Lower lobe of right lung (tissue), 2 donors: Measurements from ENCODE around the gene ADSL. TPM values are rescaled to one million over a fixed set of nuclear protein-coding genes. Genes with fewer than 3 reads are reported as not detected.

Source experiments
- ATAC-seq, 2 donors: fragments of 200-7000 bp; cut with Tn5 transposase; one replicate each; pipeline ENCODE4 v1.9.1; 2020 to 2022; ENCODE audit warnings: mild to moderate bottlenecking in 2 of 2, moderate library complexity in 2 of 2
- DNase-seq: peaks from one replicate; pipeline ENCODE4 v3.0.0-alpha.2; 2020
- H3K27ac ChIP-seq: fragments of 200-600 bp; one replicate; pipeline ENCODE4 v1.8.0; 2022
- H3K27me3 ChIP-seq: fragments of 200-600 bp; one replicate; pipeline ENCODE4 v1.8.0; 2022; ENCODE audit warnings: low read depth
- H3K36me3 ChIP-seq: fragments of 200-600 bp; one replicate; pipeline ENCODE4 v1.8.0; 2022; ENCODE audit warnings: mild to moderate bottlenecking
- H3K4me1 ChIP-seq: fragments of 200-600 bp; one replicate; pipeline ENCODE4 v1.8.0; 2022
- H3K4me3 ChIP-seq: fragments of 200-600 bp; one replicate; pipeline ENCODE4 v1.8.0; 2022; ENCODE audit warnings: mild to moderate bottlenecking
- H3K9me3 ChIP-seq: fragments of 200-600 bp; one replicate; pipeline ENCODE4 v1.8.0; 2022
- CTCF ChIP-seq: fragments of 200-600 bp; IDR thresholded peaks from one replicate; pipeline ENCODE4 v1.8.0; 2022; ENCODE audit warnings: antibody characterized with exemption, mild to moderate bottlenecking
- intact Hi-C: fragments of 100-400 bp; cut with DNase I; formaldehyde crosslinking; loops from one replicate; pipeline ENCODE4 v1.11.0; 2022
- total RNA-seq: library from RNA; stranded (reverse); fragmentation: NEBNext Ultra II Directional; extraction: Animal tissue kit (Norgen Biotek cat#: 25700); gene quantifications from one replicate; pipeline ENCODE4 v1.2.1, GENCODE V29; 2021
- donor health status: DM: no; HTN: yes; CAD: no; lungs with severe emphysema.

Gene ADSL
- total RNA-seq, 1 donor from 2014 or later = 38.1 TPM

- no peaks in the 10 kb centered on the region for H3K9me3 ChIP-seq
- H3K4me3 ChIP-seq = no peak overlapping the region
- no peaks in the 10 kb centered on the region for H3K27me3 ChIP-seq
- H3K4me1 ChIP-seq = peaks cover 13% of the 10 kb centered on the region
- no peak for TF ChIP-seq CTCF
- no peak overlapping the region for H3K27ac ChIP-seq
- intact Hi-C loops = no loop called here
- ATAC-seq (no peak), DNase-seq (no peak)
- peaks cover 18% of the 10 kb centered on the region for H3K36me3 ChIP-seq
These were observed 11.4 kb upstream of the ADSL start for GRCh38 chr22:40334899-40335298.

GRCh38 chr22:40335358-40335757 lies 10.9 kb upstream of the ADSL start:
- no peak overlapping the region for H3K27ac ChIP-seq
- H3K36me3 ChIP-seq = peaks cover 18% of the 10 kb centered on the region
- H3K4me3 ChIP-seq = no peak overlapping the region
- H3K27me3 ChIP-seq = no peaks in the 10 kb centered on the region
- DNase-seq (no peak), ATAC-seq (no peak)
- intact Hi-C loops = no loop called here
- no peaks in the 10 kb centered on the region for H3K9me3 ChIP-seq
- TF ChIP-seq CTCF = no peak
- H3K4me1 ChIP-seq = peaks cover 13% of the 10 kb centered on the region

GRCh38 chr22:40340044-40340443 lies 6.3 kb upstream of the ADSL start:
- Histone ChIP-seq H3K4me1 (peaks cover 16% of the 10 kb centered on the region), H3K9me3 (no peaks in the 10 kb centered on the region), H3K27me3 (no peaks in the 10 kb centered on the region), H3K4me3 (no peak overlapping the region), H3K27ac (no peak overlapping the region), H3K36me3 (peaks cover 5% of the 10 kb centered on the region)
- DNase-seq (no peak), ATAC-seq (no peak)
- TF ChIP-seq CTCF = no peak
- intact Hi-C loops = no loop called here

- no peak overlapping the region for H3K4me3 ChIP-seq
- H3K9me3 ChIP-seq = no peaks in the 10 kb centered on the region
- H3K27me3 ChIP-seq = no peaks in the 10 kb centered on the region
- peaks cover 10% of the 10 kb centered on the region for H3K4me1 ChIP-seq
- H3K27ac ChIP-seq = no peak overlapping the region
- TF ChIP-seq CTCF = no peak
- no peak for ATAC-seq
- no peaks in the 10 kb centered on the region for H3K36me3 ChIP-seq
- intact Hi-C loops = no loop called here
- no peak for DNase-seq
These were observed 4.7 kb upstream of the ADSL start for GRCh38 chr22:40341604-40342003.

- Histone ChIP-seq H3K4me3 (no peak overlapping the region), H3K4me1 (peaks cover 16% of the 10 kb centered on the region)
- intact Hi-C loops = no loop called here
These were observed 3.8 kb upstream of the ADSL start for GRCh38 chr22:40342521-40342920.

More at GRCh38 chr22:40342521-40342920, 3.8 kb upstream of the ADSL start:
- no peak for TF ChIP-seq CTCF
- no peaks in the 10 kb centered on the region for H3K27me3 ChIP-seq
- H3K9me3 ChIP-seq = no peaks in the 10 kb centered on the region
- ATAC-seq (no peak), DNase-seq (no peak)
- no peak overlapping the region for H3K27ac ChIP-seq
- no peaks in the 10 kb centered on the region for H3K36me3 ChIP-seq
